ENCODE data around the gene DAP.

Gene DAP

GRCh38 chr5:10667431-10668057, 93.5 kb downstream of the DAP start:
- no peak for DNase-seq

- DNase-seq: no peak
Observed at GRCh38 chr5:10666531-10667299, 94.3 kb downstream of the DAP start.

- DNase-seq: no peak
Observed at GRCh38 chr5:10665799-10666198, 95.2 kb downstream of the DAP start.

- DNase-seq: peak; percentile 73
Observed at GRCh38 chr5:10664180-10664769, 96.8 kb downstream of the DAP start.

- DNase-seq: peak; percentile 91
Observed at GRCh38 chr5:10663489-10664179, 97.4 kb downstream of the DAP start.

GRCh38 chr5:10662661-10663488, 98.2 kb downstream of the DAP start:
- no peak for DNase-seq

- DNase-seq: no peak
Observed at GRCh38 chr5:10662083-10662482, 99.0 kb downstream of the DAP start.

- DNase-seq: no peak
Observed at GRCh38 chr5:10661401-10661800, 99.6 kb downstream of the DAP start.

- DNase-seq: no peak
Observed at GRCh38 chr5:10660720-10661387, 100.2 kb downstream of the DAP start.

- DNase-seq: no peak
Observed at GRCh38 chr5:10660135-10660534, 100.9 kb downstream of the DAP start.

GRCh38 chr5:10658265-10658664, 102.8 kb downstream of the DAP start:
- DNase-seq: no peak

- DNase-seq: no peak
Observed at GRCh38 chr5:10655972-10656830, 104.8 kb downstream of the DAP start.

GRCh38 chr5:10655161-10655971, 105.7 kb downstream of the DAP start:
- DNase-seq: no peak

- DNase-seq: no peak
Observed at GRCh38 chr5:10654566-10654965, 106.5 kb downstream of the DAP start.

- DNase-seq: no peak
Observed at GRCh38 chr5:10653751-10654400, 107.2 kb downstream of the DAP start.

GRCh38 chr5:10653043-10653442, 108.0 kb downstream of the DAP start:
- peak; percentile 34 for DNase-seq

- no peak for DNase-seq
Observed at GRCh38 chr5:10652606-10653005, 108.4 kb downstream of the DAP start.

GRCh38 chr5:10652151-10652550, 108.9 kb downstream of the DAP start:
- DNase-seq: no peak

GRCh38 chr5:10649666-10650380, 111.2 kb downstream of the DAP start:
- no peak for DNase-seq
